ENCODE measurements around the gene VDAC2. TPM values are rescaled to one million over a fixed set of nuclear protein-coding genes. Genes with fewer than 3 reads are reported as not detected.
A peak's percentile ranks its signal among the peaks of the same experiment; 100 is the strongest.

Gene VDAC2
- total and polyA plus RNA-seq, 2 experiments from 2014 or later = 167 to 190 TPM

- H2AFZ ChIP-seq = no peak overlapping the region
- H3K4me3 ChIP-seq = no peak overlapping the region
- H3K36me3 ChIP-seq (replicated peaks; ENCODE audit: insufficient read depth, low read depth) = no peaks in the 10 kb centered on the region
- H3K79me2 ChIP-seq = no peaks in the 10 kb centered on the region
- no peaks in the 10 kb centered on the region for H4K20me1 ChIP-seq (ENCODE audit: insufficient read depth, poor library complexity, severe bottlenecking)
- no peaks in the 10 kb centered on the region for H3K27me3 ChIP-seq
- DNase-seq (ENCODE audit: low spot score) = no peak
- WGBS (ENCODE audit: low lambda C conversion rate, missing lambda C conversion rate) = 100% methylated on average over 1 of the region's 1 CpG
- H3K4me1 ChIP-seq (ENCODE audit: insufficient read depth) = no peaks in the 10 kb centered on the region
- peaks cover 10% of the 10 kb centered on the region for H3K9me3 ChIP-seq (ENCODE audit: low read depth)
- TF ChIP-seq CTCF (IDR thresholded peaks at IDR 0.05; ENCODE audit: poor library complexity) (no peak), EZH2phosphoT487 (IDR thresholded peaks at IDR 0.05; ENCODE audit: low read depth, severe bottlenecking, unreplicated experiment) (no peak), EZH2 (IDR thresholded peaks at IDR 0.05; ENCODE audit: borderline replicate concordance) (no peak)
- no peak overlapping the region for H3K4me2 ChIP-seq
- no peaks in the 10 kb centered on the region for H3K9me2 ChIP-seq (replicated peaks; ENCODE audit: insufficient read depth)
- no peak overlapping the region for H3K27ac ChIP-seq
These were observed 43.0 kb downstream of the VDAC2 start for GRCh38 chr10:75253281-75254220.

- Histone ChIP-seq H3K4me2 (no peak overlapping the region), H3K9me2 (replicated peaks; ENCODE audit: insufficient read depth) (no peaks in the 10 kb centered on the region), H3K4me1 (ENCODE audit: insufficient read depth) (no peaks in the 10 kb centered on the region), H4K20me1 (ENCODE audit: insufficient read depth, poor library complexity, severe bottlenecking) (no peaks in the 10 kb centered on the region), H3K9me3 (ENCODE audit: low read depth) (peaks cover 10% of the 10 kb centered on the region), H3K36me3 (replicated peaks; ENCODE audit: insufficient read depth, low read depth) (no peaks in the 10 kb centered on the region), H3K4me3 (no peak overlapping the region), H2AFZ (no peak overlapping the region), H3K79me2 (no peaks in the 10 kb centered on the region), H3K27me3 (no peaks in the 10 kb centered on the region), H3K27ac (no peak overlapping the region)
- TF ChIP-seq EZH2 (IDR thresholded peaks at IDR 0.05; ENCODE audit: borderline replicate concordance) = no peak
- TF ChIP-seq EZH2phosphoT487 (IDR thresholded peaks at IDR 0.05; ENCODE audit: low read depth, severe bottlenecking, unreplicated experiment) = no peak
- no peak for TF ChIP-seq CTCF (IDR thresholded peaks at IDR 0.05; ENCODE audit: poor library complexity)
- WGBS (ENCODE audit: low lambda C conversion rate, missing lambda C conversion rate) = 100% methylated on average over 2 of the region's 2 CpGs
- DNase-seq (ENCODE audit: low spot score) = no peak
These were observed 44.1 kb downstream of the VDAC2 start for GRCh38 chr10:75254739-75255138.

GRCh38 chr10:75260990-75261389 is 50.4 kb downstream of the VDAC2 start:
- no peak for DNase-seq (ENCODE audit: low spot score)
- no peak for TF ChIP-seq EZH2 (IDR thresholded peaks at IDR 0.05; ENCODE audit: borderline replicate concordance)
- no peak for TF ChIP-seq CTCF (IDR thresholded peaks at IDR 0.05; ENCODE audit: poor library complexity)
- H3K79me2 ChIP-seq = no peaks in the 10 kb centered on the region
- H3K36me3 ChIP-seq (replicated peaks; ENCODE audit: insufficient read depth, low read depth) = no peaks in the 10 kb centered on the region
- H3K4me3 ChIP-seq = no peak overlapping the region
- peak overlapping the region; percentile 86 for H3K27ac ChIP-seq
- no peaks in the 10 kb centered on the region for H3K9me2 ChIP-seq (replicated peaks; ENCODE audit: insufficient read depth)
- peaks cover 13% of the 10 kb centered on the region for H3K4me1 ChIP-seq (ENCODE audit: insufficient read depth)
- WGBS (ENCODE audit: low lambda C conversion rate, missing lambda C conversion rate) = 72% methylated on average over 3 of the region's 3 CpGs
- no peak overlapping the region for H3K4me2 ChIP-seq
- H3K27me3 ChIP-seq = no peaks in the 10 kb centered on the region
- H2AFZ ChIP-seq = no peak overlapping the region
- no peaks in the 10 kb centered on the region for H3K9me3 ChIP-seq (ENCODE audit: low read depth)
- no peaks in the 10 kb centered on the region for H4K20me1 ChIP-seq (ENCODE audit: insufficient read depth, poor library complexity, severe bottlenecking)
